SHP77 treated with DMSO at 0.1 percent for 48 hours (cell line): ENCODE data around the gene IZUMO4.
A peak's percentile ranks its signal among the peaks of the same experiment; 100 is the strongest.
"Not testable (repeated sequence)": the region's sequence is repeated elsewhere in the genome, so short reads cannot be mapped to it uniquely, and the experiment has no call there.

Experiments
- DNase-seq: peaks from one replicate; lab custom pipeline; 2025; lab: John Stamatoyannopoulos, UW

IZUMO4 gene

GRCh38 chr19:2081873-2082810 lies 14.6 kb upstream of the IZUMO4 start:
- no peak for DNase-seq

- peak; percentile 2 for DNase-seq
Measured at GRCh38 chr19:2083174-2083854, 13.4 kb upstream of the IZUMO4 start.

GRCh38 chr19:2084993-2085720 lies 11.6 kb upstream of the IZUMO4 start:
- DNase-seq: no peak

- peak; percentile 4 for DNase-seq
Measured at GRCh38 chr19:2086695-2087620, 9.8 kb upstream of the IZUMO4 start.

- DNase-seq: no peak
Measured at GRCh38 chr19:2087621-2088100, 9.1 kb upstream of the IZUMO4 start.

- DNase-seq: no peak
Measured at GRCh38 chr19:2089001-2089711, 7.6 kb upstream of the IZUMO4 start.

GRCh38 chr19:2089727-2090053 lies 7.0 kb upstream of the IZUMO4 start:
- no peak for DNase-seq

- DNase-seq: not testable (repeated sequence)
Measured at GRCh38 chr19:2091926-2092525, 4.7 kb upstream of the IZUMO4 start.

GRCh38 chr19:2096034-2096479 lies 658 bp upstream of the IZUMO4 start, which contains the start of gene MOB3A:
Gene MOB3A, minus strand, starts transcription at chr19:2096326. Its CDS starts 17,766 bp downstream, at chr19:2078560.
- peak; percentile 80 for DNase-seq

- DNase-seq: no peak
Measured at GRCh38 chr19:2097203-2097885, 629 bp downstream of the IZUMO4 start.

- no peak for DNase-seq
Measured at GRCh38 chr19:2097886-2098327, 1.2 kb downstream of the IZUMO4 start.

- no peak for DNase-seq
Measured at GRCh38 chr19:2099054-2099501, 2.4 kb downstream of the IZUMO4 start.

GRCh38 chr19:2099937-2100718 lies 3.4 kb downstream of the IZUMO4 start:
- DNase-seq: no peak

- no peak for DNase-seq
Measured at GRCh38 chr19:2100719-2101061, 4.0 kb downstream of the IZUMO4 start.

GRCh38 chr19:2101417-2102335 lies 5.0 kb downstream of the IZUMO4 start:
- no peak for DNase-seq

GRCh38 chr19:2103045-2103707 lies 6.5 kb downstream of the IZUMO4 start:
- no peak for DNase-seq
